ENCODE measurements around the gene SLF1.

- TF ChIP-seq POLR2A (IDR thresholded peaks at IDR 0.05) (no peak), CTCF (IDR thresholded peaks at IDR 0.05) (no peak)
Measured at GRCh38 chr5:94620256-94620655, 1.8 kb downstream of the SLF1 start.
